Hepatocyte (in vitro differentiated cells): Measurements from ENCODE around the gene SIPA1. TPM values are rescaled to one million over a fixed set of nuclear protein-coding genes. Genes with fewer than 3 reads are reported as not detected.

ENCODE experiments used
- DNase-seq: peaks from one replicate; pipeline ENCODE4 v3.0.0-alpha.2; 2016; ENCODE audit warnings: low spot score
- H2AFZ ChIP-seq: fragments of 200-600 bp; sonication (generic); 2 replicates; pipeline ENCODE4 v1.6.0; 2016; ENCODE audit warnings: antibody characterized with exemption, mild to moderate bottlenecking
- H3K27ac ChIP-seq: fragments of 200-600 bp; sonication (generic); 2 replicates; pipeline ENCODE4 v1.5.1; 2016; ENCODE audit warnings: mild to moderate bottlenecking
- H3K27me3 ChIP-seq: fragments of 200-600 bp; sonication (generic); 2 replicates; pipeline ENCODE4 v1.6.1; 2016
- H3K36me3 ChIP-seq: fragments of 200-600 bp; sonication (generic); replicated peaks from 2 replicates; pipeline ENCODE4 v1.5.1; 2016; ENCODE audit warnings: low read depth; ENCODE audit not compliant: insufficient read depth
- H3K4me1 ChIP-seq: fragments of 200-600 bp; sonication (generic); 2 replicates; pipeline ENCODE4 v1.5.1; 2016; ENCODE audit warnings: mild to moderate bottlenecking, moderate library complexity; ENCODE audit not compliant: insufficient read depth
- H3K4me2 ChIP-seq: fragments of 200-600 bp; sonication (generic); 2 replicates; pipeline ENCODE4 v1.6.0; 2016
- H3K4me3 ChIP-seq: fragments of 200-600 bp; sonication (generic); 2 replicates; pipeline ENCODE4 v1.5.1; 2016; ENCODE audit warnings: mild to moderate bottlenecking
- H3K79me2 ChIP-seq: fragments of 200-600 bp; sonication (generic); 2 replicates; pipeline ENCODE4 v1.6.0; 2017; ENCODE audit warnings: mild to moderate bottlenecking
- H3K9me2 ChIP-seq: fragments of 200-600 bp; sonication (generic); replicated peaks from 2 replicates; pipeline ENCODE4 v1.6.0; 2017; ENCODE audit warnings: mild to moderate bottlenecking; ENCODE audit not compliant: insufficient read depth
- H3K9me3 ChIP-seq: fragments of 200-600 bp; sonication (generic); 2 replicates; pipeline ENCODE4 v1.5.1; 2016; ENCODE audit warnings: low read depth, mild to moderate bottlenecking
- H4K20me1 ChIP-seq: fragments of 200-600 bp; sonication (generic); 2 replicates; pipeline ENCODE4 v1.6.0; 2016; ENCODE audit warnings: mild to moderate bottlenecking; ENCODE audit not compliant: insufficient read depth, poor library complexity, severe bottlenecking
- CTCF ChIP-seq: fragments of 200-600 bp; sonication (generic); IDR thresholded peaks from 2 replicates; pipeline ENCODE4 v1.5.1; 2016; ENCODE audit warnings: antibody characterized with exemption, mild to moderate bottlenecking; ENCODE audit not compliant: poor library complexity
- EZH2 ChIP-seq: fragments of 200-600 bp; sonication (generic); IDR thresholded peaks from 2 replicates; pipeline ENCODE4 v1.6.1; 2016; ENCODE audit warnings: antibody characterized with exemption, mild to moderate bottlenecking, borderline replicate concordance
- EZH2phosphoT487 ChIP-seq: fragments of 200-600 bp; sonication (generic); IDR thresholded peaks from one replicate; pipeline ENCODE4 v1.6.1; 2018; ENCODE audit warnings: antibody characterized with exemption, mild to moderate bottlenecking, low read depth, moderate library complexity; ENCODE audit not compliant: unreplicated experiment, severe bottlenecking
- WGBS: methylation state at CpG from one replicate; pipeline ENCODE4 v1.1.6; 2016; ENCODE audit warnings: low lambda C conversion rate; ENCODE audit errors: missing lambda C conversion rate; 5-methylcytosine and 5-hydroxymethylcytosine counted together
- polyA plus RNA-seq: library from polyadenylated mRNA; unstranded; fragments of >200 nt; fragmentation: Nextera tagmentation; extraction: Ambion mirVana; gene quantifications from 2 replicates; pipeline ENCODE4 v1.2.1, GENCODE V29; 2016
- total RNA-seq: library from RNA; depleted of rRNA; stranded (reverse); fragments of >200 nt; gene quantifications from 2 replicates; pipeline ENCODE4 v1.2.3, GENCODE V29; 2014

Gene SIPA1
- total and polyA plus RNA-seq, 2 experiments from 2014 or later = 15.6 to 42.9 TPM

- DNase-seq = no peak
- Histone ChIP-seq H3K4me2 (no peak overlapping the region), H2AFZ (no peak overlapping the region), H3K9me3 (no peaks in the 10 kb centered on the region), H3K4me3 (no peak overlapping the region), H3K27ac (no peak overlapping the region), H4K20me1 (no peaks in the 10 kb centered on the region), H3K4me1 (peaks cover 13% of the 10 kb centered on the region), H3K79me2 (no peaks in the 10 kb centered on the region), H3K27me3 (no peaks in the 10 kb centered on the region), H3K9me2 (no peaks in the 10 kb centered on the region), H3K36me3 (no peaks in the 10 kb centered on the region)
- WGBS = 90% methylated on average over 26 of the region's 26 CpGs
- peak; percentile 47 for TF ChIP-seq CTCF
- TF ChIP-seq EZH2phosphoT487 = no peak
- no peak for TF ChIP-seq EZH2
Observed at GRCh38 chr11:65593518-65594414, 44.1 kb upstream of the SIPA1 start.

GRCh38 chr11:65595131-65595530 lies 42.8 kb upstream of the SIPA1 start:
- Histone ChIP-seq H3K27ac (no peak overlapping the region), H3K9me3 (no peaks in the 10 kb centered on the region), H2AFZ (no peak overlapping the region), H3K4me1 (peaks cover 13% of the 10 kb centered on the region), H3K9me2 (no peaks in the 10 kb centered on the region), H3K4me2 (no peak overlapping the region), H3K4me3 (no peak overlapping the region), H3K79me2 (no peaks in the 10 kb centered on the region), H3K36me3 (no peaks in the 10 kb centered on the region), H3K27me3 (no peaks in the 10 kb centered on the region), H4K20me1 (no peaks in the 10 kb centered on the region)
- TF ChIP-seq EZH2phosphoT487 (no peak), EZH2 (no peak), CTCF (no peak)
- no peak for DNase-seq
- WGBS = 93% methylated on average over 3 of the region's 3 CpGs

GRCh38 chr11:65595543-65596281 lies 42.2 kb upstream of the SIPA1 start, which contains the start of gene KCNK7:
TSS of gene KCNK7 (minus strand) at chr11:65595800. CDS start at chr11:65595772, 28 bp downstream.
- WGBS = 70% methylated on average over 11 of the region's 12 CpGs
- no peak within 1 kb of the TSS for H3K4me3 ChIP-seq
- TF ChIP-seq EZH2 = no peak
- TF ChIP-seq CTCF = no peak
- no peak for TF ChIP-seq EZH2phosphoT487
- no peaks in the 10 kb centered on the region for H3K9me3 ChIP-seq
- DNase-seq = no peak
- H3K4me2 ChIP-seq = no peak within 1 kb of the TSS
- no peak within 1 kb of the TSS for H3K27ac ChIP-seq
- no peaks in the 10 kb centered on the region for H3K9me2 ChIP-seq
- no peak within 1 kb of the TSS for H2AFZ ChIP-seq
- no peaks in the 10 kb centered on the region for H3K27me3 ChIP-seq
- peaks cover 13% of the 10 kb centered on the region for H3K4me1 ChIP-seq
- no peaks in the 10 kb centered on the region for H4K20me1 ChIP-seq
- H3K36me3 ChIP-seq = no peaks in the 10 kb centered on the region
- H3K79me2 ChIP-seq = no peaks in the 10 kb centered on the region
